GM18508 (cell line): ENCODE data around the gene NR2F2.

Source experiments
- ATAC-seq: cut with Tn5 transposase; IDR thresholded peaks from one replicate; pipeline ENCODE4 v1.9.1; 2021; ENCODE audit warnings: moderate number of reproducible peaks; ENCODE audit not compliant: insufficient read depth, unreplicated experiment

Gene NR2F2

DNA sequence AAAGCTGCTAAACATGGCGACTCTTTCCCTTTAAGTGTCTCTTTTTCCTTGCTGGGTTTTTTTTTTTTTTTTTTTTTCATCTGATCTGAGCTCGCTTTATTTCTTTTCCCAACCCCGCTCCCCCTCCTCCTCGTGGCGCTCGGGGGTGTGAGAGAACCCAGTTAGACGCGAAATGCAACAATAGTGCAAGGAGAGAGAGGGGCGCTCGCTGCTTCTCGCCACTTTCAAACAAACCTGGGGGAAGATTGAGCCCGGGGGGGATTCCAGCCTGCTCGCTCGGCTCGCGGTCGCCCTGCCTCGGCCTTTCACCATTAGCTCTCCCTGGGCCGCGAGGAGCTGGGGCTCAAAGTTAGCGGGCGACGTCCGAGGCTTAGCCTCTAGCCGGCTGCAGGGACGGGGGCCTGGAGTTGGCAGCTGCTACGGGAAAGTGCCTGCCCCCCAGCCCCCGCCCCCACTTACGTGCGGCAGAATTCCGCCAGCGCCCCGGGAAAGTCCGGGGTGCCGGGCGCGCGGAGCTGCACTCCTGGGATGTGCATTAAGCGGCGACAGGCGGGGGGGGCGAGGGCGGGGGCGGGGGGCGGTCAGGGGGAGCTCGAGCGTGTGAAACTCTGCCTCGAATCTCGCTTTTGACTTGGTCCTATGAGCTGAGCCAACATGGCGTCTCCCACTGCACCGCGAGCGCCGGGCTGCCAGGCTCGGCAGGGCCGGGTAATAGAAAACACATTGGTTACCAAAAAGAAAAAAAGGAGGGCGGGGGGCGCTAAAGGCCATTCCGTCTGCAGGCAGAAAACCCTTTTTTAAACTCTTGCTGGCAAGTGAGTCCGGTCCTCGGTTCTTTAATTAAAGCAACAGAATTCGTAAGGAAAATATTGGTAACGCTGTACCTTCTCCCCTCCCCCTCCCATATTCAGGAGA lies 10.4 kb downstream of the NR2F2 start:
- ATAC-seq: no peak

DNA sequence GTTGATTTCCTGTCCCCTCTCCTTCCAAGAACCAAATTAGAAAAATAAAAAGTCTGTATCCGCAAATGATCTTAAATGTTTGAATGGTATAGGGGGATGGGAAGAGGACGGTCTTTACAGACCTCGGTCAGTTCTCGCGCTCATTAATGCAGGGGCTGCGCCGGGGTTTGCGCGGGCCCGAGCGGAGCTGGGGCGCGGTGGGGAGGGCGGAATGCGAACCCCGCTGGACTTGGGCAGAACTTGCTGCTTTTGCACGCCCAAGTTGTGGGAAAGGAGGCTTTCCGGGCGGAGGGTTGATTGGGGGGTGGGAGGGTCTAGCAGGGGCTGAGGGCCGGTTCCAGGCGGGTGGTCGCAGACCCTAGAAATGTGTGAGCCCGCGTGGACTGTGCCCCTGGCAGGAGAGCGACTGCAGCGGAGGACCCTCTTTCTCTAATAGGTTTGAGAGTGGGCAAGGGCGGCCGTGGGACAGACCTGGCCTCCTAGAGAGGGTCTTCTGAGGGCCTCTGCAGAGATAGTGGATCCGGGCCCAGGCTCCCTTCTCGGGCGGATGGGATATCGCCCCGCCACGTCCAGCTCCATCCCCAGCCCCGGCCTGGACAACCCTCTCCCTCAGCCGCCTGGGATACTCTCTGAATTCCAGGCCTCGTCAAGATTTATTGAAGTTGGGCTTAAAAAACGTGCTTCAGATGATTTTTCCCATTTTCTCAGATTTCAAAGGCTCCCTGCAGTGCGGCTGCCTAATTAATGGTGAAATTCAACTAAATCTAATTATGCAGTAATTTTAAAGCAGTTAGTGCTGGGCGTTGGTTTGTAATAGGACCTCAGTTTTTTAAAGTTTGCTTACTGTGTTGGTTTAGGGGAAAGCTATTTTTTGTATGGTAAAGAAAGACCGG lies 11.3 kb downstream of the NR2F2 start:
- no peak for ATAC-seq

DNA sequence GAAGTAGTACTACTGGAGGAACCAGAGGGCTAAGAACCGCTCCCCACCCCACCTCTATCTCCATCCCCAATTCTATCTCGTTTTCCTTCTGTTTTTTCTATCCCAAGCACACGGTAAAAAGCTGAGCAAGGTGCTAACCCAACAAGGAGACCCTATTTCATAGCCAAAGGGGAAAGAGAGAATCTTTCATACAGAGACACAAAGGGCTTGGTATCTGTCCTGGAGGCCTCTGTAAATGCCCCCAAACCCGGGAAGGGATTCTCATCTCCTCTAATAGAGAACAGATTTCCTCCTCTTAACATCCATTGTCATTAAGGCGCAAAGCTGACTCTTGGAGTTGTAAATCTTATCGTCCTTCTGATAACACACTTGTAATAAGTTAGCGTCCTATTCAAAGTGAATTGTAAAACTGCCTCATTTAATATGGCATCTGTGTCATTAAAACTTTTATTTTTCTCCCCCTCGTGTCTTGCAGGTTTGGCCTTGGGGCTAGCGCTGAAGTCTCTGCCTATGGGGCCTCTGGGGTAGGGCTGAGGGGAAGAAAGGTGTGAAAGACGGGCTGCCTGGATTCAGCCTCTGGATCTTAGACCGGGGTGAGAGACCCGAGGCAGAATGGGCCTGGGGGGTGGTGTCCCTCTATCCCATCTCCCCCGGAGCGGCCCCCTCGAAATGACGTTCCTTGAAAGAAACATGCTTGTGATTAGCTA lies 12.1 kb downstream of the NR2F2 start:
- ATAC-seq: no peak

DNA sequence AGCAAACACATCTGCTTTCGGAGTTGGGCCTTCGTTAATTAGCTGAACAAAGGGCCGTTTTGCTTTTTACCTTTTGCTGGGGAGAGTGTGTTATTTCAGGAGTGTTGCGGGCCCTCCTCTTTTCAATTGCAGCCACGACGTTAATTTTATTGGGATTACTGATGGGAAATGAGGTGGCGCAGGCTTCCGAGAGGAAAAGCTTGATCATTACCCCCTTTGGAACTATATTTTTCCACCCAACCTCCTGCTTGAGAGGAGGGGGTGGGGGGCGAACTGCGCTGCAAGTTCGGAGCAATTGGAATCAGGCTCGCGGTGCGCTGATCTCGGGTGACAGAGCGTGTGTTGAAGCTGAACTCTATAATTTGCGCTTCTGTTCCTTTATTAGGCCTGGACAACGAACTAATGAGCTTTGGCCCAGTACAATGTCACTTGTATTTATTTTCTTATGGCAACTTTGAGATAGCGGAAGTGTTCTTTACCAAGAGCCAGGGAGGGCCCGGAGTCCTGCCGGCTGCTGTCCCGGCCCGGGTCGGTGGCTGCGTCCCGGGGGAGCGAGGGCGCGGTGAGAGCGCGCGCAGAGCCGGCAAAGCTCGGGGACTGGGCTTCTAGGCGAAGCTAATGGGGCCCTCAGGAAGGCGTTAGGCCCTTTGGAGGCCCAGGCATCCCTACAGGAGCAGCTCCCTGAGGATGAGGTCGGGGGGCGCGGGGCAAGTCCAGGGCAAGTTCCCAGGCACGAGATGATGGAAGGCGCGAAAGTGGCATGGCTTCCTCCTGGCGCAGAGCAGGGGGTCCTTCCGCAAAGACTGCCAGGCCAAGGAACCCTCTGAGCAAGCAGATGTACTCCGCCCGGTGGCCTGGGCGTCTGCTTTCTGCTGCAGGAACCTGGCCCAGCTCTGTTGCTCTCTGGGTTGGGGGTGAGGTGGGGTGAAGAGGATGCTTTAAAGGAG lies 12.9 kb downstream of the NR2F2 start:
- no peak for ATAC-seq

DNA sequence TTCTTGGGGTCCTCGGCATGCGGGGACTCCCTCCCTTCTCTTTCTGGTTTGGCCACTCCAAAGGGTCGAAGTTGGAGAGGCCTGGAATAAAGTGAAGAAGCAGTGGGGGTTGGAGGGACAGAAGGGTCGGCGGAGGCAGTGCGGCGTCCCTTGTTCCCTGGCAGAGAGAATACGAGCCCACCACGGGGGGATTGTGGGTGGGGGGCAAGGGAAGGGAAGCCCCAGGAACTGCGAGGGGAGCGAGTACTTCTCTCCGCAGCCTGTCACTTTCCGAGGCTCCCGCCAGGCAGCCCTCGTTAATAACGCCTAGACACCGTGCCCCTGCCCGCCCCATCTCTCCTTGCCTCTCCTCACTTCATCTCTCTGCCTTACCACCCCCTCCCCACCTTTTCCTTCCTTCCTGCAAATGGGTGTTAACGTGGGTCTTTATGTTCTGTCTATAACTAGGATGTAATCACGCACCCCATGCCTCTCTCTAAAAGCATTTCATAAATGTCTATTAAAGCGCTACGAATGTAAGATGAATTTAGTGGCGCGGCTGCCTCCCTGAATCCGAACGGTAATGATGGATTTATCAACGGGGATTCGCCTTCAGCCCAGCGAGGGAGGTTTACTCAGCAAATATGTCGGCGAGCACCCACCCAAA lies 13.7 kb downstream of the NR2F2 start:
- ATAC-seq: no peak

DNA sequence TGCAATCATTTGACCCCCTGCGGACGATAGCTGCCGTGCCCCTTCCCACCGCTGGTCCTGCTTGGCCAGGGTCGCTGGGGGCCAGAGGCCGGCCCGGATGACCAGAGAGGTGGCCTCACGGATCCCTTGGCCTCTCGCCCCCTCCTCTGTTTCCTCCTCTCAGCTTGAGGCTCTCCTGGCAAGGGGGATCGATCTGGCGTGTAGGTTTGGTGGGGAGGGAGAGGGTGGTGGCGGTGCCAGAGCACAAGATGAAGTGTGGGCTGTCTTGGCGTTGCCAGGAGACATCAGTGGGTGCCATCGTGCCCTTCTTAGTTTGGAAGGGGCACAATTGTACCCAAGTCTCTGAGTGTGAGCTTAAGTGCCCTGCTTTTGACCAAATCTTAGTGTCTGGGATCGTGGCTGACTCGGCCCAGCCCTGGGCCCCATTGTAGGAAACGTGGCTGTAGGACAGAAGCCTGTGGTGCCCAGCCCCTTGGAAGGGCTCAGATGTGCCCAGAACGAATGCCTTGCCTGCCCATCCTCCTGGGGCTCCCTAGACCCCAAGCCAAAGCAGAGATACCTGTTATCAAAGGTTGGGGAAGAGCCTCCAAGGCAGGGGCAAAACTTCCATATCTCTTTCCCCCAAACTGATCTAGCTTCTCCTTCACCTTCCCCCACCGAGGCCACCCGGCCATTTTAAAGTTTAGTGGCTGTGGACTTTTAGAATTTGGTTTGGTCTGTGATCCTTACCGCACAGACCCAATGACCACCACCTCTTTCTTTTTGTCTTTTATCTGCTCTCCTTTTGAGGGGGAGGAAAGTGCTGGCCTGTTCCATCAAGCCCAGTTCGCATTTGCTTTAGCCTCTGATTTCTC lies 14.4 kb downstream of the NR2F2 start:
- no peak for ATAC-seq

DNA sequence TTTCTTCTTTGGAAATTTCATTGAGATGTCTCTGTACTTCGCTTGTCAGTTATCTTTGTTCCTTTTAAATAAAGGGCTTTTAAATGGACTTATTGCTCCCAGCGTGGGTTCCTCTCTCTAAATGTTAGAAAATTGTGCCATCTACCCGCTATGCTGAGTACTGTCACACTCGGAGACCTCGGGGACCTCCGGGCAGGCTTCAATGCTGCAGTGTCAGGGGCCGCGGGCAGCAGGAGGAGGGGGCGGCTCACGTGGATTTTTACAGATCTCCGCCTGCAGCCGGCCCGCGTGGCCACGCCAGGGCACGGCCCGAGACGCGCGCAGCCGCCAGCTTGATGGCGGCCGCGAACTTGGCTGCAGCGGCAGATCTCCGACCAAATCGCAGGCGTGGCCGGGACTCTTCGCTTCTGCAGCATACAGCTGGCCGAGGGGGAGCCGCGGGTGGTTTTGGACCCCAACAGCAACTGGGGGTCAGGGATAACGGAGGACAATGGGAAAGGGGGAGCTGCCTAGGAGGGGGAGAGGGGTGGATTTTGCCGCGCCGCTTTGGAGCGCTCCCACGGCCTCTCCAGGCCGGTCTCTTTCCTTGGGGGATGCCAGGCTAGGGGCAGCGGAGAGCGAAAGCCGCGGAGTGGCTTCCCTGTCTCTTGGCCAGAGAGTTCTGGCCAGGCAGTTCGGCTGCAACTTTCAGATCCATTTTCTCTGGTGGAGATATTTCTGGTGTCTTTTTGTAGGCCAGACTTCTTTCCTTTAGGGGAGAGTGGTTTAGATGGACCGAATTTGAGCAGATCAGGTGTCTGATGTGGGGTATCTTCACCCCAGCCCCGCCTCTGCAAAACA lies 15.3 kb downstream of the NR2F2 start:
- ATAC-seq: peak; percentile 57

DNA sequence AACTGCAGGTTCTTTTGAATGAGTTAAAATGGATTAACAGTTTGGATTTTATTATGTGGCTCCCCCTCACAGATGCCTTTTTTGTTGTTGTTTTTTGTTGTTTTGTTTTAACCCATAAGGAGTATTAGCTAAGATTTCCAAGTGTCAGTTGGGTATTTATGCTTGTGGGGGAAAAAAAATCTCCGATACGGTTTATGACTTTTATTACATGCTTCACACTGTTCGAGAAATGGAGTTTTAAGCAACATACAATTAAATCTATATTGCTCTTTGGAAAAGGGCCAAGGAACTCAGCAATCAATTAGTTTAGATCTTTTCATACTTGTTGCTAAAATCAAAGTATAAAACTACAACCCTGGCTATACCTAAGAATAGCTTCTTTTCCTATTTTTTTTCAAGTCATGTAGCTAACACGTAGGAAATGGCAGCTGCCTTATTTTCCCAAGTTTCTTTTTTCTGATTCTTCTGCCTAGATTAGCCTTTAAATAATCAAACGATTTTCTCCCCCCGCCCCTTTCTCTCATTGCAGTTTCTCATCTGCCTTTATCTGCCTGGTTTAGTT lies 16.0 kb downstream of the NR2F2 start:
- ATAC-seq: no peak

DNA sequence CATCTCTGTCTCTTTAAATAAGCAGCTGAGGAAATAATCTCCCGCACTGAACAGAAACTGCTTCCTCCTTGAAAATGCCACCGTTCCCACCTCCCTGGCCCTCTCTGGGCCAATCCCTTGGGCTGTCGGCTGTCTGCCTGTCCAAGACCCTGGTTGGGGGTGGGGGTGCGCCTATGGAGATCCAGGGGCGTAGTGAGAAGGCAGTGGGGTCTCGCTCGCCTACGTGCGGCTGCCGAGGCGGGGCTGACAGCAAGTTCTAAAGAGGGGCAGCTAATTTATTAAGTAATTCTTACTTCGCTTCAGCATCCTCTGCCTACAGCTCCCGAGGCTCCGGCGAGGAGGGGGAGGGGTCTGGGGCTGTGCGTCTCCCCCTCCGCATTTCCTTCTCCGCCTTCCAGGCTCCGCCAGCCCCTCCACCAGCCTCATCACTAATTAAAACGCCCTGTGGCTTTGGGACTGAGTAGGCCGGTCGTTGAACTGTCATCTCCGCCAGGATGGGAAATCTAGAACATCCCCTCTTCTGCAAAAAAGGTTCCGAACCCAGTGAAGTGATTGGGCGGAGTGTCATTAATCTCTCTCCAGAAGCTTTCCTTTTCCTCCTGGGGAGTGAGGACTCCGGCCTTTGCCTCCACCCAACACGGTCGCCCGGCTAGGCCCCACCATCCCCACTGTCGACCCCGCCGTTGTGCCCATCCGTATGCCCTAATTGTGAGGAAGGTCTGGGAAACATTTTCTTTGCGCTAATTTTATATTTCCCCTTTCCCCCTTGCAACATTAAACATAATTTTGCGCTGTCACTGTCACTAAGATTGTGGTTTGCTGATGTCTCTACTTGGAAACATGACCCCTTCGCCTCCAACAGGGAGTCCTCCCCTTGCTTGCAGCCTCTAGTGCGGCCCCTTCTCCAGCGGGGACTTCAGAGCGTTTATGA lies 16.9 kb downstream of the NR2F2 start:
- ATAC-seq: no peak

DNA sequence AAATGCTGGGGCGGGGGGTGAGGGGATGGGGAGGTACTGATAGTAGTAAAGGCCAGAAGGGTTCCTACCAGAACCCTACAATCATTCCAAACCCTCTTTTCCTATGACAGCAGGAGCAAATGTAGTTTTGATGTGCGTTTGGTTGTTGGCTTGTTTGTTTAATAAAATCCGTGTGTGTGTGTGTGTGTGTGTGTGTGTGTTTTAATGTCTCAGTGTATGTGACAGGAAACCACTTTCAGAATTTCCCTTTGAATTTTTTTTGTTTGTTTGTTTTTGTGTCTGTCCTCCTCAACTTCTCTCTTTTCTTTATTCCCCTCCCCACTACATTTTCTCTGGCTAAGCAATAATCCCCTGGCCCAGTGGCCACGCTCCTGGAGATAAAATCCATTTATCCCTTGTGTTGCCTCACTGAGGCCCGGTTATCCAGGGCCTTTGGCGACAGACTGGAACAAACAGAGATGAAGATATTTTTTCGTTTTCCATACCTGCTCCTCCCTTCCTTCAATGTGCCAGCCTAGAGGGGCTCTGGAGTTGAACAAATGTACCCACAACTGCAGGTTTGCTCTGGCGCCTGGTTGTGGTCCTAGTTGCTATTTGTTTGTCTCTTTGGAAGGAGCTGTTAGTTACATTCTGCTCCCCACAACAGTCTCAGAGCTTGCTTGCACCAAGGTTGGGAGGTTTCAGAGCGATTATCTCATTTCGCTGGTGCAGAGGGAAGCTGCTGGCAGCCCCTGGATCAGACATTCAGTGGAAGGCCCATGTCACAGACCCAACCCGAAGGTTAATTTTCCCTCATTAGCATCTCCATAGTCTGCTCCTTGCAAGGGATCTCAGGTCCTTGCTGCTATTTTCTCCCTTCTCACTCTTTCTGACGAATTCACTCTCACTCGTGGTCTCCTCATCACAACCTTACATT lies 17.9 kb downstream of the NR2F2 start:
- no peak for ATAC-seq

DNA sequence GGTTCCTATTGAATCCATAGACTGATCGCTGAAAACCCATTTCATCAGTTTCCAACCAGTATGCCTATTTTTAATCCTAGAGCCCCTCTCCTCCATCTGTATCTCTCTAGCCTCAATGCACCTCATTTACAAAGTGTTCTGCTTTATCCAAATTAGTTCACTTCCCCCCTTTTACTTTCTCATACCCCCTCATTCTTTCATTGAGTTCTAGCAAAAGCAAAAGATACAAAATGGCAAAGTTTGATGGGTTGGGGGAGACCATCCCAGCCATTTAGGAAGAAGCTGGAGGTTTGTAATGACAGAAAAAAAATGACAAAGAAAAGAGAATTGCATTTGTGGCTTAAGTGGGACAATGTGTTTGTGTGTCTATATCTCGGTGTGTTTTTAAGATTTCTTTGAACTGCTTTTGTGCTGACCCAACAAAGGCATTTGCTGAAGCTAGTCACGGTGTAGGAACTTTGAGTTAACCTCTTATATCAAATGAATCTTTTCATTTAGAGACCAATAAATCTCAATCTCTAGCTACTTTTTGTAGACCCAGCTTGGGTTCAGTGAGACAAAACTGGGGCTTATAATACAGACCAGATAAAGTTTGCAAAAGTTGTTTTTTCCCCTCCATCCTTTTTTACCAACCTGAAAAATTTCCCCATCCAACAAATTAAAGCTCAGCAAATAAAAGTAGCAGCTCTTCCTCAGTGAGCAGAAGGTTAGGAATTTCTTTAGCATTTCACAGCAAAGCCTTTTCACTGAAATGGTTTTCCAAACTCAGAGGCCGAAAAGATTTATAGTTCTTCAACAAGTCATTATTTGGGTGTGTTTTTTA lies 18.7 kb downstream of the NR2F2 start:
- ATAC-seq: no peak

DNA sequence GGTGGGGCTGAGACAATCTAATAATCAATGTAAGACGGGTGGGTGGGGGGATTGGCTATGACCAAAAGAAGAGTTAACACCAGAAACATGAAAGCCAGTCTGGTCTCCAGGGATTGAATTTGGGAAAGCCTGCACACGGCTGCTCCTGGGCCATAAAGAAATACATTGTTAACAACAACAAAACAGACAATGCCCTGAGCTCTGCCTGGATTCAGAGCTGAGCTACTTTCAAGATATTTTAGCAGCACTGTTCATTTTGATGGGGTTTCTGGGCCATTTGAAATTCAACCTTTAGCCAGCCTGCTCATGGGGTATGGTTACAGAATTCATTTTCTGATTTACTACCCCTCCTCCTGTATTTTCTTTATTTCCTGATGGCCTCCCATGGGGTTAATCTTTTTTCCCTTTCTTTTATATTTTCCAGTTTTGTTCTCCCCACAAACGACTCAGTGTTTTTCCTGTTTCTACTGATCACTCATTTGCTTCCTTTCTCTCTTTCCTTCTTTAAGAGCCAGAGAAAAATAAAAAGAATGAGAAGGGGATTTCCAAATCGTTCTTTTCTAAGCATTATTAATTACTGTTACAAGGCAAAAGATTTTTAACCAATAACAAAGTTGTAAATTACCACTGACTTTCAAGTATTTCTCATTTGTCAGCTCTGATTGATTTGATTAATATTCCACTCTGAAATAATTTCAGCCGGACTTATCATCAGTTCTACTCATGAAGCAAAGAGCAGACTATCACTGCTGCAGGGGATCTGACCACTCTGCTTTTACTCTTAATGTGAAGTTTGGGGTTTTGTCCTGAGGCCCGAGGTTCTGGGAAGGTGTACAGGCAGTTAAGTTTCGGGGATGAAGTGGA lies 19.6 kb downstream of the NR2F2 start:
- ATAC-seq: no peak
